HG03139 (cell line): ENCODE measurements around the gene SLC38A3.

ENCODE experiments used
- ATAC-seq: cut with Tn5 transposase; IDR thresholded peaks from one replicate; pipeline ENCODE4 v1.9.1; 2021; ENCODE audit not compliant: unreplicated experiment

Gene SLC38A3

DNA sequence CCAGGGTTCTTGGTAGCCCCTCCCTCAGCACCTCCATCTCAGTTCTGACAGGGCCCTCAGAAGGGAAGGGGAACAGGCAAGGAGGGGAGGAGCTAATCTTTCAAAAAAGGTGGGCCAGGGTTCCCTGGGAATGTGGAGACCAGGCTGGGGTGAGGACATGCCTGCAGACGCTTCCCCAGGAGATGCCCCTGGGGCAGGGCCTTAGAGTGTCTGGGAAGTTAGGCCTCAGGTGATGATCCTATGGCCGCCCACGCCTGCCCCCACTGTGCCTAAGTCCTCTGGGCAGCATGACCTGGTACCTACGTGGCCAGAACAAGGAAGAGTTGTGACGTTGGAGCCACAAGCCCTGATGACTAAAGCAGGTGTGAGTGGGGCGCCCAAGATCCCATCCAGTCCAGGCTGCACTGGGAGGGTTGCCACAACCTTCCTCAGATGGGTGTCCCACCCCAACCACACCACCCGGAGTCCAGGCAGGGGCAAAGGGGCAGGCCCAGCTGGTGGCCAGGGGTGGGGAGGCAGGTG is 60.0 kb downstream of the SLC38A3 start:
- no peak for ATAC-seq

- ATAC-seq, result no peak
Measured at GRCh38 chr3:50265571-50265970, 60.5 kb downstream of the SLC38A3 start.

DNA sequence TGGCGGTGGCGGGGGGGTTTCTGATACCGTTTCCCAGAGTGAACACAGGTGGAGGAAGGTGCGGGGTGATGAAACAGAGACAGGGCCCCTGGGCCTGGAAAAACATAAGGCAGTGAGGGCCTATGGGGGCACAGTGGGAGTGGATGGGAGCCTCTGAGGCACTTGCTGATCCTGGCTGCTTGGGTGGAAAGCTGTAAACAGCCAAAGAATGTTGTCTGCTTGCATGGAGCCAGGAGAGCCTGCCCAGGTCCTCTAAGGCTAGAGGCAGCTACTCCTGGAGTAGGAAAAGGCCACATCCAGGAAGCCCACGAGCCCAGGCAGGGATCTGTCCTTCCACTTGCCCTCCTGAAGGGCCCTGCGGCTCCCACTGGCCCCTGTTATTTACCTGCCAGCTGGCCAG is 60.9 kb downstream of the SLC38A3 start:
- no peak for ATAC-seq

DNA sequence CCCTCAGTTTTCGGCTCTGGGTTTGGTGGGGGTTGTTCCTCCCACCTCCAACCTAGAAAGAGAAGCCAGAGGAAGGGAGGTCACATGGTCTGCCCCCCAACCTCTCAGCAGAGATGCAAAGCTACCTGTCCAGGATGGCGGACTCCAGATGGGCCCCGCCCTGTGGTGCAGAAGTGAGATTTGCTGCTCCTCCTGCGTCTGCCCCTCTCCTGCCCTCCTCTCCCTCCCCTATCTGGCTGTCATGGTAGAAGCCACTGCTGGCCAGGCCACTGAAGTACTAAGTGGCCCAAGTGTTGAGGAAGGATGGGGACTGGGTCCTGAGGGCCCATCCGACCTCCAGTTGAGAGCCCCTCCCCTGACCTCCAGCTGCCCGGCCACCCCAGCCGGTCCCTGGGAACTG is 61.8 kb downstream of the SLC38A3 start:
- ATAC-seq, result no peak

DNA sequence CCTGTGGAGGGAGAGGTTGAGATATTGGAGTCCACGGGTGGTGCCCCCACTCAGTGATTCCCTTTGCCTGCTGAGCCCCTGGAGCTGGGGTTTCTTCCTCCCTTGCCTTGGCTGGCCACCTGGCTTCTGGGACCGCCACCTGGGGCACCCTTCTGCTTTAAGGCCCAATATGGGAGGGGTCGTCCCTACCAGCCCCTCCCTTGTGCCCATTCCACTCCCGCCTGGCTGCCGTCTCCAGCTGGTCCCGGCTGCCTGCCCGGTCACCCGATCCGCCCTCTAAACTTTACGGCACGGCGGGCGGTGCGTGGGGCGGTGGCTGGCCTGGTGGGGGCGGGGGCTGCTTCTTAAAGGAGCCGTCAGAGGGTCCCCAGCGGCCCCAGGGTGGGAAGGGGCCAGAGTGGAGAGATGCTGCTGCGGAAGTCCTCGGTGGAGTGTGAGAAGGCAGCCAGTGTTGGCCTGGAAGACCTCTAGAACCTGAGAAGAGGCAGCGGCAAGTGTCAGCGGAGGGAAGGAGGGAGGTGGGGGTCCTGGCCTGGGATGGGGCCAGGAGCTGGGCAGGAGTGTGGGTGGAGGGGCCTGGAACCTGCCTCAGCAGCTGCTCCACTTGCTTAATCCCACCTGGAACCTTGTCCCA is 62.3 kb downstream of the SLC38A3 start:
- no peak for ATAC-seq

GRCh38 chr3:50268276-50268675 is 63.2 kb downstream of the SLC38A3 start:
- no peak for ATAC-seq

DNA sequence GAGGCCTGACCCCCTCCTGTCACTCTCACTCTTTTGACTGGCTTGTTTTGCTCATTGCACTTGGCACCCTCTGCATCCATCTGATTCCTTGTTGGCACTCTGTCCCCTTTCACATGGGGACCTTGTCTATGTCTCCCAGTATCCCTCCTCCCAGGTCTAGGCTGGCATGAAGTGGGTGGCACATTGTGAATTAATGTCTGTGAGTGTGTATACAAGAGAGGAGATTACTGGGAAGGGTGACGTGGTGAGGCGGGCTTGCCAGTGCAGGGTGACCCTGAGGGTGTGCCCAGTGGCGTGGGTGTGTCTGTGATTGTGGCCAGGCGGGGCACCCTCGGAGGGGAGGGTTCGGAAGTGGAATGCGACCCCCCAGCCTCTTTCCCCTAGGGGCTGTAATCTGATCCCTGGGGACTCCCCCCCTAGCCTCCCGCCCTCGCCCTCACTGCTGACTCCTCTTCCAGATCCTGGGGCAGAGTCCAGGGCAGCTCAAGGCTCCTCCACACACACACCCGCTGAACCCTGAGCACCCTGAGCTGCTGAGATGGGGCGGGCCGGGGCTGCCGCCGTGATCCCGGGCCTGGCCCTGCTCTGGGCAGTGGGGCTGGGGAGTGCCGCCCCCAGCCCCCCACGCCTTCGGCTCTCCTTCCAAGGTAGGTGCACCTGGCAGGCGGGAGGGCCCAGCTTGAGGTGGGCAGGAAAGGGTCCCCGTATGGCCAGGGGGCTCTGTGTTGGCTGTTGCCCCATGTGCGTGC is 63.8 kb downstream of the SLC38A3 start, which contains the start of gene SEMA3B:
TSS of gene SEMA3B (plus strand) at position 445 of the 749 bp plus-strand sequence. CDS start at position 539, 94 bp downstream.
- no peak for ATAC-seq

GRCh38 chr3:50269460-50269859 is 64.4 kb downstream of the SLC38A3 start:
- no peak for ATAC-seq

DNA sequence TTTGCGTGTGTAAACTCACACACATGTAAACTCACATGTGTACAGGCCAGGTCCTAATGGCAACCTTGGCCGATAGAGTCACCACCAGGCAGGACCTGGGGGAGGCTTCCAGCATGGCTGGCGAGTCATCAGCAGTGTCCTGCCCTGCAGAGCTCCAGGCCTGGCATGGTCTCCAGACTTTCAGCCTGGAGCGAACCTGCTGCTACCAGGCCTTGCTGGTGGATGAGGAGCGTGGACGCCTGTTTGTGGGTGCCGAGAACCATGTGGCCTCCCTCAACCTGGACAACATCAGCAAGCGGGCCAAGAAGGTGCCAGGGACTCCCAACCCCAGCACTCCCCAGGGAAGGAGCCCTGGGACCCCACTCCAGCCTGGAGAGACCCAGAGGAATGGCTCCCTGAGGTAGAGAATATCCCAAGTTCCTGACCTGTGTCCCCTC is 64.9 kb downstream of the SLC38A3 start:
- ATAC-seq, result no peak

- ATAC-seq, result no peak
Measured at GRCh38 chr3:50270422-50271224, 65.6 kb downstream of the SLC38A3 start.
